GM19455 (cell line): ENCODE results near the gene COL9A3.

Source experiments
- ATAC-seq: cut with Tn5 transposase; IDR thresholded peaks from one replicate; pipeline ENCODE4 v1.9.1; 2021; ENCODE audit not compliant: unreplicated experiment

Gene COL9A3

GRCh38 chr20:62822239-62822787 is 5.5 kb downstream of the COL9A3 start:
- no peak for ATAC-seq

DNA sequence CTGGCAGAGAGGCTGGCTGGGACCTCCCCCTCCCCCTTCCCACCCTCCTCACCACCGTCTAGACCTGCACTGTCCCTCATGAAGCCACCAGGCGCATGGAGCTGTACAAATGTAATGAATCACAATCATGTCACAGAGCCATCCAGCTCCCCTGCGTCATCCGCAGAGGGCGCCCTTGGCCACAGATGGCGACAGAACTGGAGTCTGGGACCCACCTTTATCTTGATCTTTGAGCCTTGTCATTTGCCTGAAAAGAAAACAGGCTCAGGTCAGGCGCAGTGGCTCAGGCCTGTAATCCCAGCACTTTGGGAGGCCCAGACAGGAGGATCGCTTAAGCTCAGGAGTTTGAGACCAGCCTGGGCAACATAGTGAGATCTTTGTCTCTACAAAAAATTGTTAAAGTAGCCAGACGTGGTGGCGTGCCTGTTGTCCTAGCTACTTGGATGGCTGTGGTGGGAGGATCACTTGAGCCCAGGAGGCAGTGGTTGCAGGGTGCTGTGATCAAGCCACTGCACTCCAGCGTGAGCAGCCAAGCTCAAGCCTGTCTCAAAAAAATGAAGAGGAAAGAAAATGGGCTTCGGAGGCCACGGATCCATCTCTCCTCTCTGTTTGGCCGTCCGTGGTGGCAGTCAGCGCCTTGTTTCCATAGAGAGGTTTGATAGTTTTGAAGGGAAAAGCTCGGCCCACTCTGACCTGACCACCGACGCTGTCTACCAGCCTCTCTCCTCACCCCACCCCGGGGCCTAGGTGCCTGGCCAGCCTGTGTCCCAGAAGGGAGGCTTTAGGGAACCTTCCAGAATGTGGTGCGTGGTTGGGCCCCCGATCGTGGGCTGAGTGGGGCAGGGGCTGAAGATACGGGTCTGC is 6.2 kb downstream of the COL9A3 start:
- ATAC-seq = no peak

DNA sequence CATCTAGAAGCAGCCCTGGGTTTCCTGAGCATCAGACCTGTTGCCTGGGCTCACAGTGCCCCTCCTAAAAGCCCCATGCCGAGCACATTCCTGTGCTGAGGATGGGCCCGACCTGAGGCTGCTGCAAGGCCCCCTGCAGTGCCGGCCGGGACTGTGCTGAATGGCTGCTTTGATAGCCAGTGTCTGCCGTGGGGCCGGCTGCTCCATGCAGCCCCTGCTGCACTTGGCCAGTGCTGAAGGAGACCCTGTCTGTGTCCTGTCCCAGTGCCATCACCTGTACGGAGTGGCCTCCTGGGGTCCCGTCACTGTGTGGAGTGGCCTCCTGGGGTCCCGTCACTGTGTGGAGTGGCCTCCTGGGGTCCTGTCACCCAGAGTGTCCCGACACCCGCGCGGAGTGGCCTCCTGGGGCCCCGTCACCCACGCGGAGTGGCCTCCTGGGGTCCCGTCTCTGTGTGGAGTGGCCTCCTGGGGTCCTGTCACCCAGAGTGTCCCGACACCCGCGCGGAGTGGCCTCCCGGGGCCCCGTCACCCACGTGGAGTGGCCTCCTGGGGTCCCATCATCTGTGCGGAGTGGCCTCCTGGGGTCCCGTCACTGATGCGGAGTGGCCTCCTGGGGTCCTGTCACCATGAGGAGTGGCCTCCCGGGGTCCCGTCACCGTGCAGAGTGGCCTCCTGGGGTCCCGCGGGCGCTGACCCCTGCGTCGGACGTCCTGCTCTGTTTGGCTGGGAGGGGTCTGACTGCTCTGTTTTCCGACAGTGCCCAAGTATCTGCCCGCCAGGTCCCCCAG is 7.0 kb downstream of the COL9A3 start:
- no peak for ATAC-seq

DNA sequence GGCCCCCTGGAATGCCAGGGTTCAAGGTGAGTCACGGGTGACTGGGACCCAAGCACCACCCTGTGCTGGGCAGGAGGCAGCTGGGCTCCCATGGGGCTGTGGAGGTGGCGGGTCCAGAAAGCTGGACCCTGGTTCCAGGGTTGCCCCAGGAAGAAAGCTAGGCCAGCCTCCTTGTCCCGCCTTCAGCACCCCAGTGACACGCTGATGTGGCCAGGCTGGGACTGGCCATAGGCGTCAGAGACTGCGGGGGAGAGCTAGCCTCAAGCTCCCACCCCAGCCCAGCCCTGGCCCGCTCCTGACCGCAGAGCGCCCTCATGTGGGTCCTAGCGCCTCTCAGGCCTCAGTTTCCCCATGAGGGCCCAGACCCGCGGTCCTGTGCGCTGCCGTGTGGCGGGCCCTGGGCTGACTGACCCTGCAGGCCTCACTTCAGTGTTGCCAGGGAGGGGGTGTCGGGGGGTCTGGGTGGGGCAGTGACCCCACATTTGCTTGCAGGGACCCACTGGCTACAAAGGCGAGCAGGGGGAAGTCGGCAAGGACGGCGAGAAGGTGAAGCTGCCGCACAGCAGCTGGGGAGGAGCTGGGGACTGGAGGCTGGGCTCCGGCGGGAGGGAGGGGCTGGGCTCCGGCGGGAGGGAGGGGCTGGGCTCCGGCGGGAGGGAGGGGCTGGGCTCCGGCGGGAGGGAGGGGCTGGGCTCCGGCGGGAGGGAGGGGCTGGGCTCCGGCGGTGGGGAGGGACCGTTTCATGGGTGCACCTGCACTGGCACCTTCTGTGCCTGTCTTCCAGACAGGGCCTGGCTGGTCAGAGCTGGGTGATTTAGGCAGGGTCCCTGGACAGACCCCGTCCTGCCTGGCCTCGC is 7.9 kb downstream of the COL9A3 start:
- ATAC-seq = no peak

GRCh38 chr20:62825333-62825985 is 8.6 kb downstream of the COL9A3 start:
- no peak for ATAC-seq

- no peak for ATAC-seq
These were observed 9.3 kb downstream of the COL9A3 start for GRCh38 chr20:62825986-62826645.

DNA sequence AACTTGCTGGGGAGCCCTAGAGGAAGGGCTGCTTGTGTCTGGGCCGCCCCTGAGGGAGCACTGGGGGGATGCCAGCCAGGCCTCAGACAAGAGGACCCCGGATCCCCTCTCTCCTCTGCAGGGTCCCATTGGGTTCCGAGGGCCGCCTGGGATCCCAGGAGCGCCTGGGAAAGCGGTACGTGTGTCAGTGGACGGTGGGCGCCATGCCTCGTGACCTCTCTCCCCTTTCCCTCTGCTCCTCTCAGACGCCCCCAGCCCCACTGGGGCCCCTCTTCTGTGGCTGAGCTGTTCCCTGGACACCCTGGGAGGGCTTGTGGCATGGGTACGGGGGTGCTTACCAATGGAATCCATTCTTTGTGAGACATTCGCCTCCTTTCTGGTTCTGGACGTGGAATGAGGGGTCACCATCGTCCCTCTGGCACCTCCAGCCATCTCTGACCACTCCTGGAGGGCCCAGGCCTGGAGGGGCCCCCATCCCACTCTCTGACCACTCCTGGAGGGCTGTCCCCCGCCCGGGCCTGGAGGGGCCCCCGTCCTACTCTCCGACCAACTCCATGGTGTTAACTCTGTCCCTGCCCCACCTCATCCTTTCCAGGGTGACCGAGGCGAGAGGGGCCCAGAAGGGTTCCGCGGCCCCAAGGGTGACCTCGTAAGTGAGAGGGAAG is 9.9 kb downstream of the COL9A3 start:
- ATAC-seq = no peak

DNA sequence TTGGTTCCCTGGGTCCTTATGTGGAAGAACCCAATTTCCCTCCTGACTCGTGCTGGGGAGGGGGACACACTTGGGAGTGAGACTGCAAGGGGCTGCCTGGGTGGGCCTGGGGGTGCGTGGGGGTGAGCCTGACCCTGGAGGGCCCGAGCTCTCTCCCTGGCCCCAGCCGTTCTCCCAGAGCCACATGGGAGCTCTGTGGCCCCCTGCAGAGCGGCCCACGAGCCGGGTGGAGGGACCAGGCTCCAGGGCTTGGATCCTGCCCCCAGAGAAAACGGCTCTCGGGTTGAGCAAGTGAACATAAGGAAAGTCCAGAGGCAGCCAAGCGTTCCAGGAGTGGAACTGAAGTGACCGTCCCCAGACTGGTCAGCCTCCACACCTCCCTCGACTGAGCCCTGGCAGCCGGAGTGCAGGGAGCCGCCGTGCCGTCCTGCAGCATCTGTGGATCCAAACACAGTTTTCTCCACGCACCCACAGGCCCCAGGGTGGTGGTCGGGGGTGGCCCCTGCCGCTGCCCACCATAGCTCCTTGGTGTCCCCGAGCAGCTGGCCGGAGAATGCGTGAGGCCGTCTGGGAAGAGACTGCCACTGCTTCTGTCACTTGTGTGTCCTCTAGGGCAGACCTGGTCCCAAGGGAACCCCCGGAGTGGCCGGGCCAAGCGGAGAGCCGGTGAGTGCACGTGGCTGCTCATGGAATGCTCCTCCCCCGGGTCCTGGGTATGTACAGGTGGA is 10.6 kb downstream of the COL9A3 start:
- ATAC-seq = no peak

GRCh38 chr20:62828051-62828450 is 11.2 kb downstream of the COL9A3 start:
- ATAC-seq = no peak

GRCh38 chr20:62828511-62829230 is 11.8 kb downstream of the COL9A3 start:
- ATAC-seq = no peak

- no peak for ATAC-seq
These were observed 12.7 kb downstream of the COL9A3 start for GRCh38 chr20:62829231-62830230.

- ATAC-seq = no peak
These were observed 13.4 kb downstream of the COL9A3 start for GRCh38 chr20:62830251-62830650.

DNA sequence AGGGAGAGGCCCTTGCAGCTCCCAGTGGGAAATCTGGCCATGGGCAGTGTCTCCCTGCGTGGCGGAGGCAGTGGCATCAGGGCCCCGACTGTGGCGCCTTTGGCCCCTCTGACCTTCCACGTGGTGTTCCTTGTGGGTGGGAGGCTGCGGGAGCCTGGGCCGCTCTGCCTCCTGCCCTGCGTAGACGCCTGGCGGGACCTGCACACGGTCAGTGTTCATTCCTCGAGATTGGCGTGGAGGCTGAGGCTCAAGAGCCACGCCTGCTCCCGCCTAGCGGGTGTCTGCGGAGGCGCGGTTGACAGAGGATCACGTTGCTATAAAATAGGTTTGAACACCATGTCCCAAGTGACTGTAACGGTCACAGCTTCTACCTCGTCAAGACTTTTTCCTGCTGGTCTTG is 14.0 kb downstream of the COL9A3 start:
- no peak for ATAC-seq

DNA sequence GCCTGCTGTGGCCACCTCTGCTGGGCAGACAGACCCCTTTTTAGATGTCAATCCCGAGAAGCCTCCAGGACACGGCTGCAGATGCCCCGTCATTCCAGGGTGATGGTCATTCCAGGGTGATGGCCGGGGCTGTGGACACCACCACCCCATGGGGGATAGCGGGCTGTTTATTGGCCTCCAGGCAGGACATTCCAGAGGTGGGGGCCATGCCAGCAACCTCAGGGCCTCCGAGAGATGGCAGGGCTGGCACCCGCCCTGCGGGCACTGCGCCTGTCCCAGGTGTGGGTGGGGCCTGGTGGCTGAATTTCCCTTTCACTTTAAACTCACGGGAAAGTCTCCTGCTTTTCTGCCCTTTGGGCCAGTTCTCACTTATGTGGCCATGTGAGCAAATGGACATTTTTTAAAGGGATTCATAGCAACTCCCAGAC is 14.5 kb downstream of the COL9A3 start:
- ATAC-seq = no peak

DNA sequence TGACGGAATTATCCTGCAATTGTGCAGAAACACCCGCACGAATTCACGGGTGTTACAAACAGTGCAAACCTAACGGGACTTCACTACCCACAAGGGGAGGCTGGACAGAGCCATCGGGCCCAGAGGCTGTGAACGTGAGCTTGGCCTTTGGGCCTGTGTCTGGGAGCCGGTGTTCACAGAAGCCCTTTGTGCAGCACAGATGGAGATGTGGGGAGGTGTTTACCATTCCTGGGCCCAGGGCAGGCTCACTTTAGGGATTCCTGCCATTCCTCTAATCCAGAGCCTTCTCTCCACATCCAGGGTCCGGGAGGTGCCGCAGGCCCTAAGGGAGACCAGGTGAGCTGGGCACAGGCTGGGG is 15.0 kb downstream of the COL9A3 start:
- ATAC-seq = no peak

- ATAC-seq = peak; percentile 67
These were observed 15.5 kb downstream of the COL9A3 start for GRCh38 chr20:62832212-62832922.
